Stimulated activated naive CD8-positive, alpha-beta T cell treated with anti-CD3 and anti-CD28 coated beads, Interleukin-15, amount 100 ng/mL, for 72 hours (primary cell): ENCODE measurements around the gene PLCG1.
A peak's percentile ranks its signal among the peaks of the same experiment; 100 is the strongest.

Experiments used
- ATAC-seq: fragments of 150-1000 bp; cut with Tn5 transposase; 2 replicates; pipeline ENCODE4 v1.10.0; 2021; ENCODE audit warnings: mild to moderate bottlenecking, moderate library complexity
- DNase-seq, 2 donors: peaks; one replicate each; pipeline ENCODE4 v3.0.0; 2021 to 2022
- H3K27ac Mint-ChIP-seq, 2 donors: one replicate each; pipeline ENCODE4 v1.8.0; 2022; ENCODE audit warnings: mild to moderate bottlenecking in 2 of 2, mixed read lengths in 2 of 2, moderate library complexity in 2 of 2
- H3K27me3 Mint-ChIP-seq: one replicate; pipeline ENCODE4 v1.8.0; 2022; ENCODE audit warnings: mixed read lengths
- H3K4me1 Mint-ChIP-seq: one replicate; pipeline ENCODE4 v1.8.0; 2022; ENCODE audit warnings: mild to moderate bottlenecking, mixed read lengths
- H3K4me3 Mint-ChIP-seq, 2 donors: one replicate each; pipeline ENCODE4 v1.8.0; 2022; ENCODE audit warnings: mild to moderate bottlenecking in 2 of 2, mixed read lengths in 2 of 2, moderate library complexity in 1 of 2
- H3K9me3 Mint-ChIP-seq, 2 donors: one replicate each; pipeline ENCODE4 v1.8.0; 2022; ENCODE audit warnings: mixed read lengths in 2 of 2

Gene PLCG1

DNA sequence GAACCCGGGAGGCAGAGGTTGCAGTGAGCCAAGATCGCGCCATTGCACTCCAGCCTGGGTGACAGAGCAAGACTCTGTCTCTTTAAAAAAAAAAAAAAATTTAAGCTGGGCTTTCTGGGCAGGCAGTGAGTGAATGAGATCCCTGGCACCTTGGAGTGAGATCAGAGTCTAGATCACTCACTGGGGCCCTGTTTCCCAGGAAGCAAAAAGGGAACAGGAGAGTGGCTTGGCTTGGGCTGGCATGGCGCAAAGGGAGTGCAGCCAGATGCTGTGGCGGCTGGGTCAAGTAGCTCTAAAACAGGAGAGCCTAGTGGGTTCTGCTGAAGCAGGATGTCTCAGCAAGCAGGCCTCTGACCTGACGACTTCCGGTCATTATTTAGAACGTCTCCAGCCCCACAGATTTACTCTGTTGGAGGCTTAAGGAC is 10.4 kb downstream of the PLCG1 start:
- Mint-ChIP-seq H3K9me3 (no peaks in the 10 kb centered on the region), H3K4me3 (peak overlapping the region; percentile 21 to 29), H3K4me1 (peaks cover 100% of the 10 kb centered on the region), H3K27me3 (no peaks in the 10 kb centered on the region), H3K27ac (peak overlapping the region; percentile 75 to 83)
- no peak for DNase-seq
- ATAC-seq: no peak

DNA sequence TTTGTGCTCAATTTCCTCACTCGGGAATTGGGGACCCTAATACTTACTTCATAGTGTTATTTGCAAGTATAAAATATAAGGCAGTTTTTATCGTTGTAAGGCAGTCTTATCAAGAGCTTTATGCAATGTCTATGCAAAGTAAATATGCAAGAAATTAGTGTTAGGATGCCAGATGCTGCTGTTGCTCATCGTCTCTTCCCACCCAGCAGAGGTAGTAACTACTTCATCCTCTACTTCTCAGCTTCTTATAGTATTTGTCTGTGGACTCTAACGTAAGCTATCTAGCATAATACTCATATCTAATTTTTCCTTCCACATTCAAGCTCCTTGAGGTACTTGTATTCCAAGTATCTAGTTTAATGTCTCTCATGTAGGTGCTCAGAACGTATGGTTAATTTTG is 11.6 kb downstream of the PLCG1 start:
- Mint-ChIP-seq H3K4me1 (peaks cover 100% of the 10 kb centered on the region), H3K27me3 (no peaks in the 10 kb centered on the region), H3K4me3 (peak overlapping the region in 1 of 2 donors; percentile 19), H3K27ac (peak overlapping the region; percentile 1 to 49), H3K9me3 (no peaks in the 10 kb centered on the region)
- no peak for ATAC-seq
- DNase-seq: no peak

DNA sequence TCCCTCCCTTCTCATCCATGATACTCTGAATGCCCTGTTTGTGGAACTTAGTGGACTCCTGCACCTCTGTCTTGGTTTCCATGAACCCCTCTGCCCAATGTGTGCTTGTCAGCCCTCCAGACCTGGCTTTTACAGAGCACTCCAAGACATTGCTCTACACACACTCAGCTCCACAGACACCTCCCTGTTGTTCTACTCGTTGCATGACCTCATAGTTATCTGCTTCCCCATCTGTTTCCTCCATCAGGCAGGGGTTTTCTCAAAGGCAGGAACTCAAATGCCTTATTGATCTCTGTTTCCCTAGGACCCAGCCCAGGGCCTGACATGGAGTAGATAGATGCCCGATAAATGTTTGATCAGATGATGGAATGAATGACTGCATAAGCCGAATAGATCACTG is 13.3 kb downstream of the PLCG1 start:
- peak; percentile 45 for ATAC-seq
- H3K4me3 Mint-ChIP-seq: peak overlapping the region; percentile 1 to 57
- DNase-seq: no peak

DNA sequence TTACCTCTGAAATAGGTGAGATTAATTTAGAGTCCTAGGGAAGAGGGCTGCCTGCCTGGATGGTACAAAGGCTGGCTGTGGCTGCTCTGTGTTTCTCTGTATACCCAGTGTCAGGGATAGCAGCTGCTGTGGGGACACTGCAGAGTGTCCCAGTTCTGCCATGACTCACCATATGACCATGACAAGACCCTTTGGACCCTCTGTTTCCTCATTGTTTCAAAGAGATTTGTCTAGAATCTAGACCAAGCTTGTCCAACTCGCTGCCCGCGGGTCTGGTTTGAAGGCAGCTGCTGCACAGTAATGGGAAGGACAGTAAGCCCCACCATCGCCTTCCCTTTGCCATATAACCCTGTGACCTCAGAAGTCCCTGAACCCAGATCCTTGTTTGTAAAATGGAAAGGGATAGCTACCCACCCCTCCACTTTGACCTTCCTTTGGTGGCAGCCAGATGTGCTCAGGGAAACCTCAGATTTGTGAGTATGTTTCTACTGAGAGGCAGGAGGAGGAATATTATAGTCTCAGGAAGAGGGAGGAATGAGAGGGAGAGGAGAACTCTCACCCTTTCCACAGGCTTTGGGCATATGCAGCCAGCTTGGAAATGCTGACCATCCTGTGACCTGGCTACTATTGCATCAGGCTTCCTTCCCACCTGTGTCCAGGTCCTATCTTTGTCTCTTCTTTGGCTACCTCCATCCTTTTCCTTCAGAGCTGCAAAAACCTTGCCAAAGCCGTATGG is 14.0 kb downstream of the PLCG1 start:
- Mint-ChIP-seq H3K9me3 (no peaks in the 10 kb centered on the region), H3K27ac (peak overlapping the region; percentile 49 to 59), H3K27me3 (no peaks in the 10 kb centered on the region), H3K4me3 (peak overlapping the region; percentile 1 to 57), H3K4me1 (peaks cover 100% of the 10 kb centered on the region)
- ATAC-seq (no peak), DNase-seq (no peak)

More for the DNA sequence above, 13.3 kb downstream of the PLCG1 start:
- Mint-ChIP-seq H3K27ac (peak overlapping the region; percentile 34 to 42), H3K9me3 (no peaks in the 10 kb centered on the region), H3K4me1 (peaks cover 100% of the 10 kb centered on the region), H3K27me3 (no peaks in the 10 kb centered on the region)

DNA sequence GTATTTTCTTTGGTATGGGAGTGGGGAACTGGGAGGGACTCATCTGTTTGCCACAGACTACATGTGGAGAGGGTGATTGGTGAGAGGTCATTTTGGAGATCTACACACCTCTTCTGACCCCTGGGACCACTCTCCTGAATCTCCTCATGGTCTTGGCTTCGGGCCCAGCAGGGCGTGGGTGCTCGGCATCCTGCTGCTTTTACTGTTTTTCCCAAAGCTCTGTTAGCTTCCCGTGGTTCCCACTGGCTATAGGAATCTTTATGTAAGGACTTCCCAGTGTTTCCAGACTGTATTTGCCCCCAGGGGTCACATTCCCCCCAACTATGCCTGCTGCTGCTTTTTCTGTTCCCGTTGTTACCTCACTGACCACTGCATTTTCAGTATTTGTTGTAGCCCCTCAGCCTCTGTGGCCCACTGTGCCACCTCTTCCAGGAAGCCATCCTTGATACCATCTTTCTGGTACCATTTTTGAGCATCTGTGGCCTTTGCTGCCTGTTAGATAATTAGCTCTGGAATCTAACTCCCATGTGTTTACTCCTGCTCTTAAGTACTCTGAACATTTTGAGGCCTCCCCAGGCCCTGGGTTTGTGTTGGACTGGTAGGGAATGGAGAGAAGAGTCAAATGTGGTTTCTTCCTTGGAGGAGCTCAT is 14.9 kb downstream of the PLCG1 start:
- peak overlapping the region; percentile 15 to 58 for H3K4me3 Mint-ChIP-seq
- peaks cover 100% of the 10 kb centered on the region for H3K4me1 Mint-ChIP-seq

DNA sequence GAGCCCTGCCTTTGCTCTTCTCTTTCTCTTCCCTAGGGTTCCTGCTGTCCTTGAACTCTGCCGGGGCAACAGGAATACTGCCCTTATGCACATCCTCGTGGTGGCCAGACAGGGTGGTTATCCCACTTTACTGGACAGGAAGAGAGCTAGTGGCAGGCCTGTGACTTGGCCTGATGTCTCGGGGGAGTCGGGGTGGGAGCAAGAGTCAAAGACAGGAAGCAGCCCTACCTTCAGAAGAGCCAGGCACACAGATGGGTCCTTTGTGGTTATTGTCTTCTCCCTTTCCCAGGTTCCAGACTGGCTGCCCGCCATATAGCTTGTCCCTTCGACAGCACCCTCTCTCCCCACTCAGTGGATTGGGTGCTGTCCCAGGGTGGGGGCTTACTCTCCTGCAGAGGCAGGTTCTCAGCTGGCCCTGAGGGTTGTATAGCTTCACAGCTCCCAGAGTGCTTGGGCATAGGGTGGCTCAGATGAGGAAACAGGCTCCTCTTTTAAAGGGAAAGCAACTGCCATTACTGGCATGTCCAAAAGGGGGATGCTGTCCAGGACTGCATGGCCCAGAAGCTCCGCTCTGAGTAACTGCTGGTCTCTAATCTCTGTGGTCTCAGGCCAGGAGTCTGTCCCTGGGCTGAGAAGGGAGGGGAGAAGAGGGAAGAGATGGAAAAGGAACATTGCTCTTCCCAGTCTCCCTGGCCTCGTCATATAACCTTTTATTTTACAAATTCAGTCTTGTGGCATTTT is 17.3 kb downstream of the PLCG1 start:
- Mint-ChIP-seq H3K4me3 (peak overlapping the region; percentile 61 to 64), H3K4me1 (peaks cover 100% of the 10 kb centered on the region), H3K27ac (peak overlapping the region; percentile 98), H3K9me3 (no peaks in the 10 kb centered on the region), H3K27me3 (no peaks in the 10 kb centered on the region)
- DNase-seq (no peak), ATAC-seq (no peak)

More for the DNA sequence above, 14.9 kb downstream of the PLCG1 start:
- H3K9me3 Mint-ChIP-seq: no peaks in the 10 kb centered on the region
- ATAC-seq (no peak), DNase-seq (no peak)
- H3K27me3 Mint-ChIP-seq: no peaks in the 10 kb centered on the region
- peak overlapping the region; percentile 49 to 86 for H3K27ac Mint-ChIP-seq

DNA sequence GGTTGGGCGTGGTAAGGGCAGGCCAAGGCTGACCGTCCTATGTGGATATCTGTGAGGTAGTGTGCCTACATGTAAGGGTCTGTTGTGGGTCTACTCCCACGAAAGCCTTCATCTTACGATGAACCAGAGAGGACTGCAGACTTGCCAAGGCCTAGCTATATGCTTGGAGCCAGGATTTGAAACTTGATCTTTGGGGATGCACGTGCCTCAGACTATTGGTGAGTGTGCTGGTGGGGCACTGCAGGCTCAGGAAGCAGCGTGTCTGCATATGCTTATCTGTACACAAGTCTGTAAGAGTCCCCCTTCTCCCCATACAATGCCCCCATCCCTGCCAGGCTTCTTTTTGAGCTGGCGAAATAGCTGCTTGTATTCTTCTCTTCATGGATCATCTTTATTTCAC is 17.9 kb downstream of the PLCG1 start:
- H3K9me3 Mint-ChIP-seq: no peaks in the 10 kb centered on the region
- ATAC-seq: no peak
- peak overlapping the region; percentile 9 to 61 for H3K4me3 Mint-ChIP-seq
- H3K27ac Mint-ChIP-seq: peak overlapping the region; percentile 98
- no peak for DNase-seq
- peaks cover 100% of the 10 kb centered on the region for H3K4me1 Mint-ChIP-seq
- H3K27me3 Mint-ChIP-seq: no peaks in the 10 kb centered on the region

DNA sequence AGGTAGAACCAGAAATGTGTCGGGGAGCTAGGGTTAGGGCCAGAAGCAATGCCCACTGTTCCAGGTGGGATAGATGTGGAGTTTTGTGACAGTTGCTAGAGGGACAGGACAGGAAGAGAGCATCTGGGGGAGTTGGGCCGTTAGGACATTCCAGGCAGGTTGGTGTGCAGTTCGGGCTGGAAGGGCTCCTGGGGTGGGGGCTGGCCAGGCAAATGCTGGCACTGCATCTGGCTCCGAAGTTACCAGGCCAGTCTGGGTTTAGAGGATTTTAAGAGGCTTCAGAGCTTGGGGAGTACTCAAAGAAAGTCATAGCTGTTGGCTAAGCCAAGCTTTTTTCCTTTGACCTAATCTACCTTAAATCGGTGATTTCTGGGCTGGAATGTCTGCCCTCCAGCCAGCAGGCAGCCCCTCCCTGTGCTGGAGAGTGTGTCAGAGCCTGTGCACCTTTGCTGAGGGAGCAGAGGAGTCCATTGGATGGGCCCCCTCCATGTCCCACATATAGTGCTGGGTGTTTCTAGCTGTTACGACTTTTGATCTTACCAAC is 20.8 kb downstream of the PLCG1 start:
- DNase-seq (no peak), ATAC-seq (no peak)
- peak overlapping the region; percentile 97 to 98 for H3K27ac Mint-ChIP-seq
- no peaks in the 10 kb centered on the region for H3K9me3 Mint-ChIP-seq
- peaks cover 100% of the 10 kb centered on the region for H3K4me1 Mint-ChIP-seq
- no peaks in the 10 kb centered on the region for H3K27me3 Mint-ChIP-seq
- peak overlapping the region; percentile 87 to 93 for H3K4me3 Mint-ChIP-seq

DNA sequence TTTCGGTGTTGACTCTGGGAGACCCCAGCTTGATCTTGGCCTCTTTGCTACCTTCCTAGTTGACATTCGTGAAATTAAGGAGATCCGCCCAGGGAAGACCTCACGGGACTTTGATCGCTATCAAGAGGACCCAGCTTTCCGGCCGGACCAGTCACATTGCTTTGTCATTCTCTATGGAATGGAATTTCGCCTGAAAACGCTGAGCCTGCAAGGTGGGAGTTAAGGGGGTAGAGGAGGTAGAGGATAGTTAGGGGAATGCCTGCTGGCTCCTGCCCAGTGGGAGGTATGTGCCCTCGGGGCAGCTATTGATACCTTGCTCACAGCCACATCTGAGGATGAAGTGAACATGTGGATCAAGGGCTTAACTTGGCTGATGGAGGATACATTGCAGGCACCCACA is 22.2 kb downstream of the PLCG1 start:
- no peak for ATAC-seq
- Mint-ChIP-seq H3K27ac (peak overlapping the region; percentile 89 to 93), H3K27me3 (no peaks in the 10 kb centered on the region), H3K4me1 (peaks cover 100% of the 10 kb centered on the region), H3K4me3 (peak overlapping the region; percentile 12 to 93), H3K9me3 (no peaks in the 10 kb centered on the region)
- DNase-seq: no peak

DNA sequence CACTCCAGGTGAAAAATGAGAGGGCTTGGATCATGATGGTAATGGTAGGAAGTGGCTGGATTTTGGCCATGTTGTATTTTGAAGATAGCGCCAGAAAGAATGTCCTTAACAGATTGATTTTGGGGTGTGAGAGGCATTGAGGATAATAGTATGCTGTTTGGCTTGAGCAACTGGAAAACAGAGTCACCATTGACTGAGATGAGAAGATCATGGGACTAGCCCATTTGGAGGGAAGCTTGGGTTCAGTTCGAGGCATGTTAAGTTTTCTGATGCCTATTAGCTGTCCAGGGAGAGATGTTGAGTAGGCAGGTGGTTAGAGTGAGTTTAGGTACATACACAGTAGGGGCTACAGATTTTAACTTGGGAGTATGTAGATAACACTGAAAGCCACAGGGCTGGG is 23.3 kb downstream of the PLCG1 start:
- DNase-seq (no peak), ATAC-seq (no peak)
- Mint-ChIP-seq H3K27me3 (no peaks in the 10 kb centered on the region), H3K9me3 (no peaks in the 10 kb centered on the region), H3K4me1 (peaks cover 98% of the 10 kb centered on the region), H3K4me3 (peak overlapping the region; percentile 13 to 93), H3K27ac (peak overlapping the region; percentile 90 to 93)

DNA sequence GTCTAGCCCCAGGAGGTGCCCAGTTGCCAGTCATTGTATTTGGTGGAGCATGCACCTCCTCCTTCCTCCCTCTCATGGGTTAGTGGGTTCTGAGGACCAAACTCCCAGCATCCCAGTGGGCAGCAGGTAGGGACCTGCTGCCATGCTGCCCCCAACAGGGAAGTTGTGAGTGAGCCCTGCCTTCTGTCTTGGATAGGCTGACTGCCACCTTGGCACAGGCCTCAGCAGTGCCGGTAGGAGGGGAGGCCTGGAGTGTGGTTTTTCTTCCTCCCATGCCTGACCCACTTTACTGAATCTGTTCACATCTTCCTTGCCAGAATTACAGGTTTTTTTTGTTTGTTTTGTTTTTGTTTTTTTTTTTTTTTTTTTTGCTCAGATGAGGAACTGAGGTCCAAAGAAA is 24.5 kb downstream of the PLCG1 start:
- no peak for DNase-seq
- ATAC-seq: no peak
- H3K4me1 Mint-ChIP-seq: peaks cover 98% of the 10 kb centered on the region
- H3K9me3 Mint-ChIP-seq: no peaks in the 10 kb centered on the region
- no peaks in the 10 kb centered on the region for H3K27me3 Mint-ChIP-seq
- peak overlapping the region; percentile 43 to 63 for H3K4me3 Mint-ChIP-seq
- peak overlapping the region; percentile 90 to 92 for H3K27ac Mint-ChIP-seq

DNA sequence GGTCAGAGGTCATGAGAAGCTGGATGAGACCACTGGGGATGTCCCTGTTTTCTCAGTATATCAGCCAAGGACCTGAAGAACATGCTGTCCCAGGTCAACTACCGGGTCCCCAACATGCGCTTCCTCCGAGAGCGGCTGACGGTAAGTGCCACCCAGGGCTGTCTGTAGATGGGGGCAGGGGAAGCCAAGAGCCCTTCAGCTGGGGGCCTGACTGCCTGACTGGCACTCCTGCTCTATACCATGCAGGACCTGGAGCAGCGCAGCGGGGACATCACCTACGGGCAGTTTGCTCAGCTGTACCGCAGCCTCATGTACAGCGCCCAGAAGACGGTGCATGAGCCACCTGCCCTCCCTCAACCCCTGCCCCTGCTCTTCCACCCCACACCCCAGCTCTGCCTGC is 25.1 kb downstream of the PLCG1 start:
- Mint-ChIP-seq H3K4me1 (peaks cover 98% of the 10 kb centered on the region), H3K9me3 (no peaks in the 10 kb centered on the region), H3K27me3 (no peaks in the 10 kb centered on the region), H3K27ac (peak overlapping the region; percentile 84 to 90), H3K4me3 (peak overlapping the region in 1 of 2 donors; percentile 63)
- DNase-seq (no peak), ATAC-seq (no peak)

DNA sequence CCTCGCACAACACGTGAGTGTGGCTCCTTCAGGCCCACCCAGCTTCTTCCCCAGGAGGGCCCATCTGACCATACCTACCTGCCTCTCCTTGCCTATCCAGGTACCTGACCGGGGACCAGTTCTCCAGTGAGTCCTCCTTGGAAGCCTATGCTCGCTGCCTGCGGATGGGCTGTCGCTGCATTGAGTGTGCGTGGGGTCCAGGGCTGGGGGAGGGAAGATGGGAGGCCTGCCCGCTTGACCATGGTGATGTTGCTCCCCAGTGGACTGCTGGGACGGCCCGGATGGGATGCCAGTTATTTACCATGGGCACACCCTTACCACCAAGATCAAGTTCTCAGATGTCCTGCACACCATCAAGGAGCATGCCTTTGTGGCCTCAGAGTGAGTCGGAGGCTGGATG is 26.5 kb downstream of the PLCG1 start:
- no peak for DNase-seq
- Mint-ChIP-seq H3K4me3 (no peak overlapping the region), H3K27ac (peak overlapping the region; percentile 70 to 82), H3K4me1 (peaks cover 98% of the 10 kb centered on the region), H3K27me3 (no peaks in the 10 kb centered on the region), H3K9me3 (no peaks in the 10 kb centered on the region)
- no peak for ATAC-seq

DNA sequence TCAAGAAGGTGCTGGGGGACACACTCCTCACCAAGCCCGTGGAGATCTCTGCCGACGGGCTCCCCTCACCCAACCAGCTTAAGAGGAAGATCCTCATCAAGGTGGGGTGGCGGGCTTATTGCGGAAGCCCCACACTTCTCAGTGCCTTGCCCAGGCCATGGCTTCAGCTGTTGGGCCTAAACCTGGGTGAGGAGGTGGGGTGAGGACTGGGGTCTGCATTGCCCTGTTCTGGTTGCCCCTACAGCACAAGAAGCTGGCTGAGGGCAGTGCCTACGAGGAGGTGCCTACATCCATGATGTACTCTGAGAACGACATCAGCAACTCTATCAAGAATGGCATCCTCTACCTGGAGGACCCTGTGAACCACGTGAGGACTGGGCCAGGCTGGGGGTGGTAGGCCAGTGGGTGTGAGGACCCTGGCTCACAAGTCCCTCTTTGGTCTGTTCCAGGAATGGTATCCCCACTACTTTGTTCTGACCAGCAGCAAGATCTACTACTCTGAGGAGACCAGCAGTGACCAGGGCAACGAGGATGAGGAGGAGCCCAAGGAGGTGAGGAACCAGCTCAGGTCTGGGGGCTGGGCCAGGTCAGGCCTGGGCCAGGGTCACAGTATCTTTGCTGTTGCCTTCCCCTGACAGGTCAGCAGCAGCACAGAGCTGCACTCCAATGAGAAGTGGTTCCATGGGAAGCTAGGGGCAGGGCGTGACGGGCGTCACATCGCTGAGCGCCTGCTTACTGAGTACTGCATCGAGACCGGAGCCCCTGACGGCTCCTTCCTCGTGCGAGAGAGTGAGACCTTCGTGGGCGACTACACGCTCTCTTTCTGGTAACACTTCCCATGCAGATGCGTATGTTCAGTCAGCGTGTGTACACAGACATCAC is 27.9 kb downstream of the PLCG1 start:
- Mint-ChIP-seq H3K27me3 (no peaks in the 10 kb centered on the region), H3K27ac (peak overlapping the region in 1 of 2 donors; percentile 80), H3K4me1 (peaks cover 97% of the 10 kb centered on the region), H3K9me3 (no peaks in the 10 kb centered on the region), H3K4me3 (no peak overlapping the region)
- ATAC-seq (no peak), DNase-seq (no peak)
